SK-N-SH treated with all-trans-retinoic acid at 6 μM for 48 hours (cell line): ENCODE data around the gene NPHS1.

Experiments used
- ATAC-seq: fragments of 200-7000 bp; cut with Tn5 transposase; 3 replicates; pipeline ENCODE4 v1.9.1; 2020; ENCODE audit warnings: mild to moderate bottlenecking, moderate library complexity
- ARNTL ChIP-seq: fragments of 450-650 bp; formaldehyde crosslinking; IDR thresholded peaks from 2 replicates; pipeline ENCODE4 v1.5.0; 2020; ENCODE audit warnings: low read depth, mild to moderate bottlenecking, moderate library complexity, borderline replicate concordance
- BACH2 ChIP-seq: fragments of 250-450 bp; sonication (Bioruptor Pico); IDR thresholded peaks from 2 replicates; pipeline ENCODE4 v1.9.0; 2021; ENCODE audit warnings: mild to moderate bottlenecking, borderline replicate concordance
- CSDC2 ChIP-seq: fragments of 250-450 bp; sonication (Bioruptor Pico); IDR thresholded peaks from 2 replicates; pipeline ENCODE4 v1.5.0; 2020; ENCODE audit warnings: mild to moderate bottlenecking, moderate library complexity
- ESRRG ChIP-seq: fragments of 250-450 bp; sonication (Bioruptor Pico); IDR thresholded peaks from 2 replicates; pipeline ENCODE4 v1.6.1; 2021; ENCODE audit warnings: mild to moderate bottlenecking
- GLIS3 ChIP-seq: fragments of 250-450 bp; sonication (Bioruptor Pico); IDR thresholded peaks from 2 replicates; pipeline ENCODE4 v1.5.0; 2020; ENCODE audit warnings: mild to moderate bottlenecking, moderate library complexity
- ISL1 ChIP-seq: fragments of 250-450 bp; sonication (Bioruptor Pico); IDR thresholded peaks from 2 replicates; pipeline ENCODE4 v2.1.2; 2022; ENCODE audit warnings: mild to moderate bottlenecking, moderate library complexity
- OSR1 ChIP-seq: fragments of 250-450 bp; sonication (Bioruptor Pico); IDR thresholded peaks from 2 replicates; pipeline ENCODE4 v1.8.0; 2022; ENCODE audit warnings: moderate library complexity, mild to moderate bottlenecking, inconsistent platforms
- PPARA ChIP-seq: fragments of 250-450 bp; sonication (Bioruptor Pico); IDR thresholded peaks from 2 replicates; pipeline ENCODE4 v1.5.0; 2020; ENCODE audit warnings: mild to moderate bottlenecking, borderline replicate concordance
- RARB ChIP-seq: fragments of 250-450 bp; sonication (Bioruptor Pico); IDR thresholded peaks from 2 replicates; pipeline ENCODE4 v1.8.0; 2021; ENCODE audit warnings: mild to moderate bottlenecking, moderate library complexity
- SNAI2 ChIP-seq: fragments of 250-450 bp; sonication (Bioruptor Pico); IDR thresholded peaks from 2 replicates; pipeline ENCODE4 v1.5.0; 2020; ENCODE audit warnings: mild to moderate bottlenecking, moderate library complexity
- TCF4 ChIP-seq: fragments of 250-450 bp; sonication (Bioruptor Pico); IDR thresholded peaks from 2 replicates; pipeline ENCODE4 v1.8.0; 2021; ENCODE audit warnings: mild to moderate bottlenecking, moderate library complexity, borderline replicate concordance
- TOX ChIP-seq: fragments of 250-450 bp; sonication (Bioruptor Pico); IDR thresholded peaks from 2 replicates; pipeline ENCODE4 v1.8.0; 2021; ENCODE audit warnings: mild to moderate bottlenecking, moderate library complexity, borderline replicate concordance
- ZC3H10 ChIP-seq: fragments of 250-450 bp; sonication (Bioruptor Pico); IDR thresholded peaks from 2 replicates; pipeline ENCODE4 v1.5.1; 2021; ENCODE audit warnings: mild to moderate bottlenecking, moderate library complexity
- ZFP3 ChIP-seq: fragments of 250-450 bp; sonication (Bioruptor Pico); IDR thresholded peaks from 2 replicates; pipeline ENCODE4 v1.5.0; 2020; ENCODE audit warnings: mild to moderate bottlenecking, moderate library complexity
- ZFP30 ChIP-seq: fragments of 450-650 bp; formaldehyde crosslinking; IDR thresholded peaks from 2 replicates; pipeline ENCODE4 v1.5.0; 2022; ENCODE audit warnings: mild to moderate bottlenecking, moderate library complexity
- ZNF565 ChIP-seq: fragments of 450-650 bp; formaldehyde crosslinking; conservative IDR thresholded peaks from 2 replicates; pipeline ENCODE4 v1.5.0; 2020; ENCODE audit warnings: low read depth, mild to moderate bottlenecking, moderate library complexity
- ZNF70 ChIP-seq: fragments of 450-650 bp; formaldehyde crosslinking; IDR thresholded peaks from 2 replicates; pipeline ENCODE4 v1.5.0; 2020; ENCODE audit warnings: mild to moderate bottlenecking, moderate library complexity
- ZNF8 ChIP-seq: fragments of 450-650 bp; formaldehyde crosslinking; IDR thresholded peaks from 2 replicates; pipeline ENCODE4 v1.5.0; 2020; ENCODE audit warnings: mild to moderate bottlenecking, moderate library complexity
- TF ChIP-seq, protein P1 (sequence below): fragments of 250-450 bp; sonication (Bioruptor Pico); IDR thresholded peaks from 2 replicates; pipeline ENCODE4 v1.8.0; 2021; ENCODE audit warnings: low read depth, mild to moderate bottlenecking, moderate library complexity, borderline replicate concordance
- TF ChIP-seq, protein P2 (sequence below): fragments of 250-450 bp; sonication (Bioruptor Pico); IDR thresholded peaks from 2 replicates; pipeline ENCODE4 v1.5.0; 2020; ENCODE audit warnings: mild to moderate bottlenecking, moderate library complexity
- TF ChIP-seq, protein P3 (sequence below): fragments of 250-450 bp; sonication (Bioruptor Pico); IDR thresholded peaks from 2 replicates; pipeline ENCODE4 v1.8.0; 2020; ENCODE audit warnings: mild to moderate bottlenecking, moderate library complexity, borderline replicate concordance
- TF ChIP-seq, protein P4 (sequence below): fragments of 250-450 bp; sonication (Bioruptor Pico); IDR thresholded peaks from 2 replicates; pipeline ENCODE4 v1.5.1; 2021; ENCODE audit warnings: mild to moderate bottlenecking, moderate library complexity
- TF ChIP-seq, protein P5 (sequence below): fragments of 250-450 bp; sonication (Bioruptor Pico); IDR thresholded peaks from 2 replicates; pipeline ENCODE4 v1.5.1; 2020; ENCODE audit warnings: low read depth, mild to moderate bottlenecking, moderate library complexity

Gene NPHS1

DNA sequence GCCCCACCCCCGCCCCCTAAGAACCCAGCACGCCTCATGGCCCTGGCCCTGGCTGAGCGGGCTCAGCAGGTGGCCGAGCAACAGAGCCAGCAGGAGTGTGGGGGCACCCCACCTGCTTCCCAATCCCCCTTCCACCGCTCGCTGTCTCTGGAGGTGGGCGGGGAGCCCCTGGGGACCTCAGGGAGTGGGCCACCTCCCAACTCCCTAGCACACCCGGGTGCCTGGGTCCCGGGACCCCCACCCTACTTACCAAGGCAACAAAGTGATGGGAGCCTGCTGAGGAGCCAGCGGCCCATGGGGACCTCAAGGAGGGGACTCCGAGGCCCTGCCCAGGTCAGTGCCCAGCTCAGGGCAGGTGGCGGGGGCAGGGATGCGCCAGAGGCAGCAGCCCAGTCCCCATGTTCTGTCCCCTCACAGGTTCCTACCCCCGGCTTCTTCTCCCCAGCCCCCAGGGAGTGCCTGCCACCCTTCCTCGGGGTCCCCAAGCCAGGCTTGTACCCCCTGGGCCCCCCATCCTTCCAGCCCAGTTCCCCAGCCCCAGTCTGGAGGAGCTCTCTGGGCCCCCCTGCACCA, 65.0 kb downstream of the NPHS1 start:
- TF ChIP-seq TCF4 (CRISPR knock-in tag) (no peak), PPARA (no peak), CSDC2 (CRISPR knock-in tag) (no peak), BACH2 (no peak), OSR1 (CRISPR knock-in tag) (no peak), ARNTL (CRISPR knock-in tag) (no peak), ISL1 (no peak), SNAI2 (CRISPR knock-in tag) (no peak), ZNF565 (no peak), TOX (CRISPR knock-in tag) (no peak), ZC3H10 (CRISPR knock-in tag) (no peak), ZNF8 (CRISPR knock-in tag) (no peak), RARB (CRISPR knock-in tag) (no peak), ZFP30 (CRISPR knock-in tag) (no peak), ZNF70 (CRISPR knock-in tag) (no peak), GLIS3 (CRISPR knock-in tag) (no peak)
- TF ChIP-seq, protein P1, sequence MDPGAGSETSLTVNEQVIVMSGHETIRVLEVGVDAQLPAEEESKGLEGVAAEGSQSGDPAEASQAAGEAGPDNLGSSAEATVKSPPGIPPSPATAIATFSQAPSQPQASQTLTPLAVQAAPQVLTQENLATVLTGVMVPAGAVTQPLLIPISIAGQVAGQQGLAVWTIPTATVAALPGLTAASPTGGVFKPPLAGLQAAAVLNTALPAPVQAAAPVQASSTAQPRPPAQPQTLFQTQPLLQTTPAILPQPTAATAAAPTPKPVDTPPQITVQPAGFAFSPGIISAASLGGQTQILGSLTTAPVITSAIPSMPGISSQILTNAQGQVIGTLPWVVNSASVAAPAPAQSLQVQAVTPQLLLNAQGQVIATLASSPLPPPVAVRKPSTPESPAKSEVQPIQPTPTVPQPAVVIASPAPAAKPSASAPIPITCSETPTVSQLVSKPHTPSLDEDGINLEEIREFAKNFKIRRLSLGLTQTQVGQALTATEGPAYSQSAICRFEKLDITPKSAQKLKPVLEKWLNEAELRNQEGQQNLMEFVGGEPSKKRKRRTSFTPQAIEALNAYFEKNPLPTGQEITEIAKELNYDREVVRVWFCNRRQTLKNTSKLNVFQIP (CRISPR knock-in tag) = no peak
- TF ChIP-seq, protein P2, sequence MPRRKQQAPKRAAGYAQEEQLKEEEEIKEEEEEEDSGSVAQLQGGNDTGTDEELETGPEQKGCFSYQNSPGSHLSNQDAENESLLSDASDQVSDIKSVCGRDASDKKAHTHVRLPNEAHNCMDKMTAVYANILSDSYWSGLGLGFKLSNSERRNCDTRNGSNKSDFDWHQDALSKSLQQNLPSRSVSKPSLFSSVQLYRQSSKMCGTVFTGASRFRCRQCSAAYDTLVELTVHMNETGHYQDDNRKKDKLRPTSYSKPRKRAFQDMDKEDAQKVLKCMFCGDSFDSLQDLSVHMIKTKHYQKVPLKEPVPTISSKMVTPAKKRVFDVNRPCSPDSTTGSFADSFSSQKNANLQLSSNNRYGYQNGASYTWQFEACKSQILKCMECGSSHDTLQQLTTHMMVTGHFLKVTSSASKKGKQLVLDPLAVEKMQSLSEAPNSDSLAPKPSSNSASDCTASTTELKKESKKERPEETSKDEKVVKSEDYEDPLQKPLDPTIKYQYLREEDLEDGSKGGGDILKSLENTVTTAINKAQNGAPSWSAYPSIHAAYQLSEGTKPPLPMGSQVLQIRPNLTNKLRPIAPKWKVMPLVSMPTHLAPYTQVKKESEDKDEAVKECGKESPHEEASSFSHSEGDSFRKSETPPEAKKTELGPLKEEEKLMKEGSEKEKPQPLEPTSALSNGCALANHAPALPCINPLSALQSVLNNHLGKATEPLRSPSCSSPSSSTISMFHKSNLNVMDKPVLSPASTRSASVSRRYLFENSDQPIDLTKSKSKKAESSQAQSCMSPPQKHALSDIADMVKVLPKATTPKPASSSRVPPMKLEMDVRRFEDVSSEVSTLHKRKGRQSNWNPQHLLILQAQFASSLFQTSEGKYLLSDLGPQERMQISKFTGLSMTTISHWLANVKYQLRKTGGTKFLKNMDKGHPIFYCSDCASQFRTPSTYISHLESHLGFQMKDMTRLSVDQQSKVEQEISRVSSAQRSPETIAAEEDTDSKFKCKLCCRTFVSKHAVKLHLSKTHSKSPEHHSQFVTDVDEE (CRISPR knock-in tag) = no peak
- TF ChIP-seq, protein P3, sequence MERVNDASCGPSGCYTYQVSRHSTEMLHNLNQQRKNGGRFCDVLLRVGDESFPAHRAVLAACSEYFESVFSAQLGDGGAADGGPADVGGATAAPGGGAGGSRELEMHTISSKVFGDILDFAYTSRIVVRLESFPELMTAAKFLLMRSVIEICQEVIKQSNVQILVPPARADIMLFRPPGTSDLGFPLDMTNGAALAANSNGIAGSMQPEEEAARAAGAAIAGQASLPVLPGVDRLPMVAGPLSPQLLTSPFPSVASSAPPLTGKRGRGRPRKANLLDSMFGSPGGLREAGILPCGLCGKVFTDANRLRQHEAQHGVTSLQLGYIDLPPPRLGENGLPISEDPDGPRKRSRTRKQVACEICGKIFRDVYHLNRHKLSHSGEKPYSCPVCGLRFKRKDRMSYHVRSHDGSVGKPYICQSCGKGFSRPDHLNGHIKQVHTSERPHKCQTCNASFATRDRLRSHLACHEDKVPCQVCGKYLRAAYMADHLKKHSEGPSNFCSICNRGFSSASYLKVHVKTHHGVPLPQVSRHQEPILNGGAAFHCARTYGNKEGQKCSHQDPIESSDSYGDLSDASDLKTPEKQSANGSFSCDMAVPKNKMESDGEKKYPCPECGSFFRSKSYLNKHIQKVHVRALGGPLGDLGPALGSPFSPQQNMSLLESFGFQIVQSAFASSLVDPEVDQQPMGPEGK (CRISPR knock-in tag) = no peak
- TF ChIP-seq, protein P4, sequence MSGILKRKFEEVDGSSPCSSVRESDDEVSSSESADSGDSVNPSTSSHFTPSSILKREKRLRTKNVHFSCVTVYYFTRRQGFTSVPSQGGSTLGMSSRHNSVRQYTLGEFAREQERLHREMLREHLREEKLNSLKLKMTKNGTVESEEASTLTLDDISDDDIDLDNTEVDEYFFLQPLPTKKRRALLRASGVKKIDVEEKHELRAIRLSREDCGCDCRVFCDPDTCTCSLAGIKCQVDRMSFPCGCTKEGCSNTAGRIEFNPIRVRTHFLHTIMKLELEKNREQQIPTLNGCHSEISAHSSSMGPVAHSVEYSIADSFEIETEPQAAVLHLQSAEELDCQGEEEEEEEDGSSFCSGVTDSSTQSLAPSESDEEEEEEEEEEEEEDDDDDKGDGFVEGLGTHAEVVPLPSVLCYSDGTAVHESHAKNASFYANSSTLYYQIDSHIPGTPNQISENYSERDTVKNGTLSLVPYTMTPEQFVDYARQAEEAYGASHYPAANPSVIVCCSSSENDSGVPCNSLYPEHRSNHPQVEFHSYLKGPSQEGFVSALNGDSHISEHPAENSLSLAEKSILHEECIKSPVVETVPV (CRISPR knock-in tag) = no peak

DNA sequence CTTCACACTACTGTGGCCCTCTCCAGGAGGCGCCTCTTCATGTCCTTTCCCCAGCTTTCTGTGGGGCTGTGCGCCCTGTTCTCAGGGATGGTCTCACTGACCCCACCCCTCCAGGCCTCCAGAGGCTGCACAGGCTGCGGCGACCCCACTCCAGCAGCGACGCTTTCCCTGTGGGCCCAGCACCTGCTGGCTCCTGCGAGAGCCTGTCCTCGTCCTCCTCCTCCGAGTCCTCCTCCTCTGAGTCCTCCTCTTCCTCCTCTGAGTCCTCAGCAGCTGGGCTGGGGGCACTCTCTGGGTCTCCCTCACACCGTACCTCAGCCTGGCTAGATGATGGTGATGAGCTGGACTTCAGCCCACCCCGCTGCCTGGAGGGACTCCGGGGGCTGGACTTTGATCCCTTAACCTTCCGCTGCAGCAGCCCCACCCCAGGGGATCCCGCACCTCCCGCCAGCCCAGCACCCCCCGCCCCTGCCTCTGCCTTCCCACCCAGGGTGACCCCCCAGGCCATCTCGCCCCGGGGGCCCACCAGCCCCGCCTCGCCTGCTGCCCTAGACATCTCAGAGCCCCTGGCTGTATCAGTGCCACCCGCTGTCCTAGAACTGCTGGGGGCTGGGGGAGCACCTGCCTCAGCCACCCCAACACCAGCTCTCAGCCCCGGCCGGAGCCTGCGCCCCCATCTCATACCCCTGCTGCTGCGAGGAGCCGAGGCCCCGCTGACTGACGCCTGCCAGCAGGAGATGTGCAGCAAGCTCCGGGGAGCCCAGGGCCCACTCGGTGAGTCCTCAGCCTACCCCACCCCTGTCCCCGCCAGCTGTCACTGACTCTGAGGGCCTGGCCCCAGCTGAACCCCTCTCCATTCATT, 65.8 kb downstream of the NPHS1 start:
- ATAC-seq = no peak
- TF ChIP-seq, protein P4 (CRISPR knock-in tag) = no peak
- TF ChIP-seq ZNF8 (CRISPR knock-in tag) (no peak), CSDC2 (CRISPR knock-in tag) (no peak), OSR1 (CRISPR knock-in tag) (no peak), ZNF565 (no peak), ZFP30 (CRISPR knock-in tag) (no peak), ZC3H10 (CRISPR knock-in tag) (no peak), ARNTL (CRISPR knock-in tag) (no peak), ESRRG (CRISPR knock-in tag) (no peak), ZFP3 (CRISPR knock-in tag) (no peak), BACH2 (no peak), TOX (CRISPR knock-in tag) (no peak), ISL1 (no peak), SNAI2 (CRISPR knock-in tag) (no peak), RARB (CRISPR knock-in tag) (no peak), TCF4 (CRISPR knock-in tag) (no peak)
- TF ChIP-seq, protein P2 (CRISPR knock-in tag) = no peak
- TF ChIP-seq, protein P5, sequence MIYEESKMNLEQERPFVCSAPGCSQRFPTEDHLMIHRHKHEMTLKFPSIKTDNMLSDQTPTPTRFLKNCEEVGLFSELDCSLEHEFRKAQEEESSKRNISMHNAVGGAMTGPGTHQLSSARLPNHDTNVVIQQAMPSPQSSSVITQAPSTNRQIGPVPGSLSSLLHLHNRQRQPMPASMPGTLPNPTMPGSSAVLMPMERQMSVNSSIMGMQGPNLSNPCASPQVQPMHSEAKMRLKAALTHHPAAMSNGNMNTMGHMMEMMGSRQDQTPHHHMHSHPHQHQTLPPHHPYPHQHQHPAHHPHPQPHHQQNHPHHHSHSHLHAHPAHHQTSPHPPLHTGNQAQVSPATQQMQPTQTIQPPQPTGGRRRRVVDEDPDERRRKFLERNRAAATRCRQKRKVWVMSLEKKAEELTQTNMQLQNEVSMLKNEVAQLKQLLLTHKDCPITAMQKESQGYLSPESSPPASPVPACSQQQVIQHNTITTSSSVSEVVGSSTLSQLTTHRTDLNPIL (CRISPR knock-in tag) = no peak

More for the DNA sequence above, 65.0 kb downstream of the NPHS1 start:
- ATAC-seq = no peak
